HG03135 (cell line): Measurements from ENCODE around the gene RPL3.
"Not testable (repeated sequence)": the region's sequence is repeated elsewhere in the genome, so short reads cannot be mapped to it uniquely, and the experiment has no call there.

Experiments used
- ATAC-seq: cut with Tn5 transposase; IDR thresholded peaks from one replicate; pipeline ENCODE4 v1.9.1; 2021; ENCODE audit warnings: mild to moderate bottlenecking, moderate library complexity; ENCODE audit not compliant: unreplicated experiment

Gene RPL3

DNA sequence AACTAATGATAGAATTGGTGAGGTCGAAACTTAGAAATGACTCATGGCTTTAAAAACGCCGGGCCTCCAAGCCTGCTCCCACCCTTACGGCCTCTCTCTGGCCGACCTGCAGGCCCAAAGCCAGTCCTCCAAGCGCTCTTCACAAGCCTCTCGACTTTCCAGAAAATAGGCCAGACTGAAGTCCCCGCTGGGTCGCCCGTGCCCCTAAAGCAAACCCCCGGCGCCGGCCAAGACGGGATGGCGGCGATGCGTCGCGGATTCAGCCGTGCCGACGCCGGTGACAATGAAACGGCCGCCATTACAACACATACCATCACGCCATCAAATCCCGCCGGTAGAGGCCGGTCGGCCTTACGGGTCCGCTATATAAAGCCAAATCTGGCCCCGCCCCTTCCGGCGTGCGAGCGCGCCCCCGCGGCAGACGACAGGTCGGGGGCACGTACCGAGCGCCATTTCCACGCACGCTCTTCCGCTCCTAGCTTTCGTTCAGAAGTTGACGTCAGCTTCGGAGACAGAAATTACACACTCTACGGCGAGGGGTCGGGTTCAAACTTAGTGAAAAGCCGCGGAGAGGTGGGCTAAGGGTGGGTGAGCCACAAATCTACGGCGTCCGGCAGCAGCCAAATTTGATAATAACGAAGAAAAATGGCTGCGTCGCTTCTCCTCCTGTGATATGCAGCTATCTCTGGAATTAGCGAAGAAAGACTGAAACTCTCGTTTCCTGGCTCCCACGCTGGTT lies at the start of gene RPL3:
Gene RPL3, minus strand, starts transcription at position 340 of the 739 bp plus-strand sequence. Its CDS starts 26 bp downstream, at position 314.
- ATAC-seq = peak; percentile 70

- no peak for ATAC-seq
Observed at GRCh38 chr22:39369186-39369585, 49.8 kb upstream of the RPL3 start.

DNA sequence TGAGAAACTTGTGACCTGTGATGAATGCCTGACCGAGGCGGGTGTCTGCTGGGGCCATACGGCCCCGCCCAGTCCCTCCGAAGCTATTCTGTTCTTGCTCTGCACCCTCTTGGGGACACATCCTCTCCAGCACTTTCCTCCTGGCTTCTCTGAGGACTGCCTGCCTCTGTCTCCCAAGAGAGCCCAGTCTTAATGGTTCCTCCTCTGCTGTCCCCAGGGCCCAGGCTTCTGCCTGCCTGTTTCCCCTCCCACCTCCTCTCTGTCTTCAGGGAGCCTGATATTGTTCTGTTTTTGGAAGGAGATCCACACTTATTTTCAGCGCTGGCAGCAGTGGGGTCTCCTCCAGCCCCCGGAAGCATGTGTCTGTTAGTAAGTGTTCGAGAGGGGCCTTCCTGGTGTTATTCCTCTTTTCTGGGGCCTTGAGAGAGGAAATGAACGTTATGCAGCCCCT lies 49.1 kb upstream of the RPL3 start:
- ATAC-seq = no peak

DNA sequence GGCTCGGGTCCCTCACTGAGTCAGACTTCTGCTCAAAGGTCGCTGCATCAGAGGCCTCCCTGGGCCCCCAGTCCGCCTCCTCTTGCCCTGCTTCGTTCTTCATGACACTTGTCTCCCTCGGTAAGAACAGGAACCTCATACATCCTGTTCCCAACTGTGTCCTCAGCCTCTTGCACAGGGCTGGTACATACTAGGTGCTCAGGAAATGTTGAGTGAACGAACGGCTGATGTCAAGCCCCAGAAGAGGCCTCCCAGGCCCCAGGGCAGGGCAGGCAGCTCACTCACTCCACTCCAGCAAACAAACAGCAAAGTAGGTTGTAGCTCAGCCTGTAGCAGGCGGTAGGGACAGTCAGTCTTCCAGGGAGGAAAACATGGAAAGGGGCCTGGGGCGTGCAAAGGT lies 47.6 kb upstream of the RPL3 start:
- no peak for ATAC-seq

GRCh38 chr22:39365492-39365780 lies 46.0 kb upstream of the RPL3 start:
- ATAC-seq = no peak

DNA sequence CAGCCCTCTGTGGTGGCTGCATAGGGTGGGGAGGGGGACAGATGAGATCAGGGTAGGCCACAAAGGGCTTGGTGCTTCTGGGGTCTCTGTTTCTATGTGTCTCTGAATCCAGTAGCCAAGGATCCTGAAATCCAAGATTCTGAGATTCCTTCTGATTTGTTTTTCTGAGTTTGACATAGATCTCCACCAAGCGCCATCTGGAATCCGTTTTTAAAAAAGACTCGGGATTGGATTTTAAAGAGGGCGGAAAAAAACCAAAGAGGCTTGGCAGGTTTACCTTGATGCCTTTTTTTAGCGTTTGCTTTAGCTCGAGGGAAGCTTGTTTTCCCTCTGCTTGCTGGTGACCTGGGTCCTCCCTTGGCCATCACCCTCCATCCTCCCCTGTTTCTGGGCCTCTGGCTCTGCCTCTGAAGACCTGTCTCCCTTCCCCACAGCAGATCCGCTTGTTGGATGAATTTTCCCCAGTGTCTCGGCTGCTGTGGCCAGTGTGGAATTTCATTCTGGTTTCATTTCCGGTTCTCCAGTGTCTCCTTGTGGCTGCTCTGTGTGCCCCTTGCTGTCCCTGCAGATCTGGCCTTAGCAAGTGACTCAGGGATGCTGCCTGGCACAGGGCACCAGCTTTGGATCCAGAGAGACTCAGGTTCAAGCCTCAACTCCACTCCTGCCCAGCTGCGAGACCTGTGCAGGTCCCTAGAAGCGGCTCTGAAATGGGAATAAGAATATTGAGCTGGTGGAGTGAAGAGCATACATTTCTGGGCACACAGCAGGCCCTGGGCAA lies 45.5 kb upstream of the RPL3 start:
- ATAC-seq = no peak

- ATAC-seq = no peak
Observed at GRCh38 chr22:39363751-39364515, 44.5 kb upstream of the RPL3 start.

DNA sequence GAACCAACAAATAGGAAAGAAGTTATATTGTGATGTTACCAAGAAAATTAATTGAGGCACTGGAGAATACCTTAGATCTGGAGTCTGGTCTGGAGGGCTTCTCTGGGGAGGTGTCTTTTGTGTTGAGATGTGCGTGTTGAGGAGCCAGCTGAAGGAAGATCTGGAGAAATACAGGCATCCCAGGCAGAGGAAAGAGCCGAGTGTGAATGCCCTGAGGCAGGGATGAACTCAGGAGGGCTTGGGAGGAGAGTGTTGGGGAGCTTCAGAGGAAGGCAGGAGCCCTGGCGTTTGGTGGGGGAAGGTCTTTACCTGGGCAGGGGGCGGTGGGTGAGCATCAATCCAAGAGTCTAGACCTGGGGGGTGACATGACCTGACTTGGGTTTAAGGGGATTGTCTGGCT lies 43.5 kb upstream of the RPL3 start:
- ATAC-seq = no peak

DNA sequence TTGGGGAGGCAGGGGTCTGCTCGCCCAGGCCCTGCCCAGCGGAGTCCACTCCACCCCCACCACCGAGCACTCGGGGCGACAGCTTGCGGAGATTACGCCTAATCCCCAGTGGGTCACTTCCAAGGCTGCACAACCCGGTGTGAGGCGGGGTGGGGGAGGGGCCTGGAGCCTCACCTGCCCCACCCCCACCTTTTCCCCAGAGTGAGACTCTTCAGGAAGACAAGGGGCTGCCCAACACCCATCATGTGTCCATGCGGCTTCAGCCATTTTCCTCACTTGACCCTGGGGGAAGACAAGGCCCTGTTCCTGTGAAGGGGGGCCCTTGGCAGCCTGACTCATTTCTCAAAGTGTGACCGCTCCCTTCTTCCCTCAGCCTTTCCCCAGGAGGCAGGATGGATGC lies 42.8 kb upstream of the RPL3 start:
- ATAC-seq = no peak

DNA sequence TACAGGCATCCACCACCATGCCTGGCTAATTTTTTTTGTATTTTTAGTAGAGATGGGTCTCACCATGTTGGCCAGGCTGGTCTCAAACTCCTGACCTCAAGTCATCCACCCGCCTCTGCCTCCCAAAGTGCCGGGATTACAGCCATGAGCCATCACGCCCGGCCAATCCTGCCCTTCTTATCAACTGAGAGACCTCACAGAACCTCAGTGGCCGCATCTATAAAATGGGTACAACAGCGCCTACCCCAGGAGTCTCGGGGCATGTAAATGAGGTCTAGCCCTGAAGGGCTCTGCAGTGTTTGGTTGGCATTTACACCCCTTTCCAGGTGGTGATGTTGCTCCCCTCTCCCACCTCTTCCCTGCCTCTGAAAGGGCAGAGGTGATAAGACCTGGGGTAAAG lies 42.1 kb upstream of the RPL3 start:
- ATAC-seq = no peak

GRCh38 chr22:39360674-39361413 lies 41.4 kb upstream of the RPL3 start:
- no peak for ATAC-seq

GRCh38 chr22:39360242-39360641 lies 40.8 kb upstream of the RPL3 start:
- ATAC-seq = no peak

DNA sequence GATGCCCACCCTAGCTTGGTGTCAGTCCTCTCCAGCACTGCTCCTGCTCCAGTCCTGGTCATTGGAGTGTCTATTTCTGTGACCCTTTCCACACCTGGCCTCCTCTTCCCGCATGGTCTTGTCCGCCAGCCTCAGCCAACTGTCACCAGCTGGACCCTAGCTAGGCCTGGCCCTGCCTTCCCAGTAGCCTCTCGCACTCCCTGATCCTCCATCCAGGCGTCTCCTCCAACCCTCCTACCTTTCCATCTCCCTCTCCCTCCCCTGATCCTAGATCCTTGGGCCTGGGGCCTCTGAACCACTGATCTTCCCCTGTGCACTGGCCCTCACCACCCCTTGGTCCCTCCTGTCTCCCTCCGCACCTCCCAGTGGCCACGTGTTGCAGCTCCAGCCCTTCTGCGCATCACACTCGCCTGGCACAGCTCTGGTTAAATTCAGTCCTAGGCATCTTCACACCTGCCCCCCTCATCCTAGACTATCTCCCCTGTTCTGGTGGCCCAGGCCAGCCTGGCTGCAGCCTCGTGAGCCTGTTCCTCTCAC lies 40.3 kb upstream of the RPL3 start:
- ATAC-seq = no peak

GRCh38 chr22:39358197-39358596 lies 38.8 kb upstream of the RPL3 start:
- ATAC-seq = not testable (repeated sequence)

DNA sequence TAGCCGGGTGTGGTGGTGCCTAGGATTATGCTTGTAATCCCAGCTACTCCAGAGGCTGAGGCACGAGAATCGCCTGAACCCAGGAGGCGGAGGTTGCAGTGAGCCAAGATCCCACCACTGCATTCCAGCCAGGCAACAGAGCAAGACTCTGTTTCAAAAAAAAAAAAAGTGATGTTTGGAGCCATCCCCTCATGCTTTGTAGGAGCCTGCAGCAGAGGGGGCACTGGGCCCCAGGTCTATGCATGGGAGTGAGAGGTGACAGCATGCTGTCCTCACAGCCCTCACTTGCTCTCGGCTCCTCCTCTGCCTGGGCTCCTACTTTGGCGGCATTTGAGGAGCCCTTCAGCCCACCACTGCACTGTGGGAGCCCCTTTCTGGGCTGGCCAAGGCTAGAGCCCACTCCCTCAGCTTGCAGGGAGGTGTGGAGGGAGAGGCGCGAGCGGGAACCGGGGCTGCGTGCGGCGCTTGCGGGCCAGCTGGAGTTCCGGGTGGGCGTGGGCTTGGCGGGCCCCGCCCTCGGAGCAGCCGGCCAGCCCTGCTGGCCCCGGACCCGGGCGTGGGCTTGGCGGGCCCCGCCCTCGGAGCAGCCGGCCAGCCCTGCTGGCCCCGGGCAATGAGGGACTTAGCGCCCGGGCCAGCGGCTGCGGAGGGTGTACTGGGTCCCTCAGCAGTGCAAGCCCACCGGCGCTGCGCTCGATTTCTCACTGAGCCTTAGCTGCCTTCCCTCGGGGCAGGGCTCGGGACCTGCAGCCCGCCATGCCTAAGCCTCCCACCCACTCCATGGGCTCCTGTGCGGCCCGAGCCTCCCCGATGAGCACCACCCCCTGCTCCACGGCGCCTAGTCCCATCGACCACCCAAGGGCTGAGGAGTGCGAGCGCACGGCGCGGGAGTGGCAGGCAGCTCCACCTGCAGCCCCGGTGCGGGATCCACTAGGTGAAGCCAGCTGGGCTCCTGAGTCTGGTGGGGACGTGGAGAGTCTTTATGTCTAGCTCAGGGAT lies 38.0 kb upstream of the RPL3 start:
- ATAC-seq = not testable (repeated sequence)

- ATAC-seq = no peak
Observed at GRCh38 chr22:39356464-39356863, 37.0 kb upstream of the RPL3 start.

DNA sequence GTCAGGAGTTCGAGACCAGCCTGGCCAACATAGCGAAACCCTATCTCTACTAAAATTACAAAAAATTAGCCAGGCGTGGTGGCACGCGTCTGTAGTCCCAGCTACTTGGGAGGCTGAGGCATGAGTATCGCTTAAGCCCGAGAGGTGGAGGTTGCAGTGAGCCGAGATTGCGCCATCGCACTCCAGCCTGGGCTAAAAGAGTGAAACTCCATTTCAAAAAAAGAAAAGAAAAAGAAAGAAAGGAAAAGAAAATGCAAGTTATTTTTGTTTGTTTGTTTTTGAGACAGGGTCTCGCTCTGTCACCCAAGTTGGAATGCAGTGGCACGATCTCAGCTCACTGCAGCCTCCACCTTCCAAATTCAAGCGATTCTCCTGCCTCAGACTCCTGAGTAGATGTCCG lies 36.4 kb upstream of the RPL3 start:
- ATAC-seq = not testable (repeated sequence)

DNA sequence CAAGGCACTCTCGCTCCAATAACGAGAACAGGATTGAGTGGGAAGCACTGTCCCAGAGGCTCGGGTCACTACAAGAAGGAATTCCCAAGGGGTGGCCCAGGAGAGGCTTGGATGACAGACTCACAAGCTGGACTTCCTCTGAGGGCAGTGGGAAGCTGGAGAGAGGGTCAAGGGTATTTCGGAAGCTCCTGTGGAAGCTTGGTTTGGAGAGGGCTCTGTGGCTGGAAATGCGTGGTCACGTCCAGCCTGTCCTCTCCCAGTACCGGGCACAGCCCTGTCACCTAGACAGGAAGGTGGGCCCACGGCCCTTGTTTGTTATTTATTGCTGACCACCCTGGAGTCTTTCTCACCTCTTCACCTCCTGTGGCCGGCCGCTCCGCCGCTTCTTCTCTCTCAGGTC lies 35.7 kb upstream of the RPL3 start:
- ATAC-seq = no peak

DNA sequence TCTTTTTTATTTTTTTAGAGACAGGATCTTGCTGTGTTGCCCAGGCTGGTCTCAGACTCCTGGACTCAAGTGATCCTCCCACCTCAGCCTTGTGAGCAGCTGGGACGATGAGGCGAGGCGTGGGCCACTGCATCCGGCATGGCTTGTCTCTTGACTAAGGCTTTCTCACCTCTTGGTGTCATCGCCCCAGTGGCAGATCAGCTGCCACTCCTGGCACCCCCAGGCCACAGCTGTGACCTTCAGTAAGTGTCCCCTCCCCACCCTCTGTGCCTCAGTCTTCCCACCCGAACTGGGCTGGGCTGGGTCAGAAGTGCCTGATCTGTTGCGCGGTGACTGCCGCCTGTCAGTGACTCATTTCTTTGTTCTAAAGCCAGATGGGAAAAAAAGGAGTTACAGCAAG lies 33.9 kb upstream of the RPL3 start:
- no peak for ATAC-seq
